ENCODE measurements around the gene AOAH.

Gene AOAH

GRCh38 chr7:36602511-36602910 is 121.8 kb downstream of the AOAH start:
- no peak for DNase-seq (ENCODE audit: low read depth in 2 of 2)

GRCh38 chr7:36601601-36602000 is 122.7 kb downstream of the AOAH start:
- DNase-seq (ENCODE audit: low read depth in 2 of 2) = no peak

- no peak for DNase-seq (ENCODE audit: low read depth in 2 of 2)
These were observed 123.3 kb downstream of the AOAH start for GRCh38 chr7:36600869-36601530.

DNA sequence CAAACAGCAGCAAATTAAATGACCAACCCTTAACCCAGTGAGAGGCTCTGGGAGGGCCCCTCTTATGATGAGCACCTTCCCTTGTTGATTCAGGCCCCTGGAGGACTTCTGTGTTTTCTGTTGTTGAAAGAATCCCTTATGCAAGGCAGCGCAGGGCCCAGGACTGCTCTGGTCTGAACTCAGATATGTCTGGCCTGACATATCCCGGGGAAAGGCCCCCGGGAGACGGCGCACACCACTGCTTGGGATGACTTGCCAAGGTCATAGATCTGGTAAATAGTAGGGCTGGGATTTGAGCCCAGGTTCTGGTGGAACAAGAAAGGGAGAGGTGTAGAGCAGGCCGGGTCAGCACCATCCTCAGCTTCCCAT is 124.0 kb downstream of the AOAH start:
- no peak for DNase-seq (ENCODE audit: low read depth in 2 of 2)

DNA sequence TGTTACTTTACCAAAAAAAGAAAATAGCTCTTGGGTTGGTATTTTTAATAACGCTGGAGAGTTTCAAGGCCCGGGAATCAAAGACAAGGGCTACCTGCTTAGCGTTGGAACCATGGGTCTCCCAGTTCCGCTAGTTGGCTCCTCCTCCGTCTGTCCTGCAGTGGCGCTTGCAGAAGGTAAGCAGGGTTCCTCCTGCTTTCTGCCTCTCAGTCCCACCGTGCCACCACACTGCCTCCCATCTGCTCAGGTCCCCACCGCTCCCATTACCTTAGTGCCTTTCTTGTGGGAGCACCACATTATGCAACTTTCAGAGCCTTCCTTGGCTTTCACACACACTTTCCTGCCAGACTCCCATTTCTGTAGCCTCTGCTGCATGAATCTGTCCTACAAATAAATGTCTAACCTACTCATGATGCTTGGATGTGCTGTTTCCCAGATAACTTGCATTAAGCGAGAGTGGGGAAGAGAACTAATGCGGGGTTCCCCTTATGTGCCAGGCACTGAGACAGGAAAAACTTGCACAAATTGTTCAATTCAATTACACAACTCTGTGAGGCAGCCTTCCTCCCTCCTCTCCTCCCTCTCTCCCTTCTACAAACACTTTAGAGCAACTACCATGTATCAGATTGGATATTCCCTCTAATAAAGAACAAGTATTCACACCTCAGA is 124.5 kb downstream of the AOAH start:
- DNase-seq (ENCODE audit: low read depth in 2 of 2) = no peak

GRCh38 chr7:36598054-36598674 is 126.1 kb downstream of the AOAH start:
- no peak for DNase-seq (ENCODE audit: low read depth in 2 of 2)

DNA sequence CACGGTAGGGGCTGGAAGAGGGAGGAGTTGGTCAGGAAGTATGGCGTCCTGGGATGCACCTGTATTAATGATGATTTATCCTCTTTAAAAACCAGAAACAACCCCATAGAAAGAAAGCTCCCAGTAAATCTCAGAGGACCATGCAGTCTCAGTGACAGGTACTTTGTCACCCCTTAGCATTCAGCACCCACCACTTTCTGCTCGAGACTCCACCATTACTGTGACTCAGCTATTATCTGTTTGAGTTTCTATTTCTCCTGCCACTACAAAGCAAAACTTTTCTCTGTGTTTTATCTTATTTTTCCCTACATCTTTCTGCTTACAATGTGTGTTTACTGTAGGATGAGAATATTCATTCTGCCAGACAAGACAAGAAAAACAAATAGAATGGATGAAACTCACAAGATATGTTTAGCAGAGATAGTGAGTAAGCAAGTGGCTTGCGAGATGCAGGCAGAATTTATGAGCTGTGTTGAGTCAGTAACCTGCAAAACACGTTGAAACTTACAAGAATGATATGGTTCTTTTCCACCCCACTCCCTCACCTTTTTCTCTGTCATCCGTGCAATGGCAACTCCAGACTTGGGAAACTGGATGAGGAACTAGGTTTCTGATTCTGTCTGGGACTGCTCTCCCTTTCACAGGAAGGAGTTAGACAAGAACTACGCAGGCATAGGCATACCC is 127.1 kb downstream of the AOAH start:
- DNase-seq (ENCODE audit: low read depth in 2 of 2) = no peak

DNA sequence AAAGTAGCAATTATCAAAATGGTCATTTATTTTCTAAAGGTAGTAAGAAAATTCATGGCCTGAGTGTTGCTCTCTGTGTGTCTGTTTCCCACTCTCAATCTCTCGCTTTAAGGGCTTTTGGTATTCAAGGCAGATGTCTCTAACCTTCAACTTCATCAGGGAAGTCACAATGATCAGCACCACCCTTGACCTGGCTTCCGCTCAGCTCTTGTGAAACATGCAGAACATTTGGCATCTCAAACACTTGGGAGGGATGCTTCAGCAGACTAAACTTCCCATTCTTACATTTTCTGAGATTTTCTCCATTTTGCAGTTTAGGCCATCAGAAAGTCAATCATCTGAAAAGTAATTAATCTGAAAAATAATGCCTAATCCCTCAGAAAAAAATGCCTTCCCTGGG is 129.8 kb downstream of the AOAH start:
- DNase-seq (ENCODE audit: low read depth in 2 of 2) = no peak

GRCh38 chr7:36591636-36592035 is 132.7 kb downstream of the AOAH start:
- no peak for DNase-seq (ENCODE audit: low read depth in 2 of 2)

- DNase-seq (ENCODE audit: low read depth in 2 of 2) = no peak
These were observed 134.9 kb downstream of the AOAH start for GRCh38 chr7:36589391-36589790.

DNA sequence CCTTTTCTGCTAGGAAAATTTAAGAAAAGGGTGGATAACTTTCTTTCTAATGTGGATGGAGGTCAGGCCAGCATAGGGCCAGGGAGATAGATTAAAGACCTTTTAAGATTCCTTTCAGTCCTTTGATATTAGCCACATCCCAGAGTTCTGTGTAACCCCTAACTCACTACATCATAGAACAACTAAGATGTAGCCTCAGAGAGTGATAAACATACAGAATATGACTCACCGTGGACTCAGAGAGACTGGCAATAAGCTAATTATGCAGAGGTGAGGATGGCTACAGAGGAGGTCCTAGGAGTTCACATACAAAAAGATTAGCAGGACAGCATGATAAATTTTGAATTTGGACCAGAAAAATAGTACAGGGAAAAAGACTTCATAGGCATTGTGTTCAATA is 141.0 kb downstream of the AOAH start:
- DNase-seq (ENCODE audit: low read depth in 2 of 2) = no peak

GRCh38 chr7:36575832-36576231 is 148.5 kb downstream of the AOAH start:
- DNase-seq (ENCODE audit: low read depth in 2 of 2) = no peak

DNA sequence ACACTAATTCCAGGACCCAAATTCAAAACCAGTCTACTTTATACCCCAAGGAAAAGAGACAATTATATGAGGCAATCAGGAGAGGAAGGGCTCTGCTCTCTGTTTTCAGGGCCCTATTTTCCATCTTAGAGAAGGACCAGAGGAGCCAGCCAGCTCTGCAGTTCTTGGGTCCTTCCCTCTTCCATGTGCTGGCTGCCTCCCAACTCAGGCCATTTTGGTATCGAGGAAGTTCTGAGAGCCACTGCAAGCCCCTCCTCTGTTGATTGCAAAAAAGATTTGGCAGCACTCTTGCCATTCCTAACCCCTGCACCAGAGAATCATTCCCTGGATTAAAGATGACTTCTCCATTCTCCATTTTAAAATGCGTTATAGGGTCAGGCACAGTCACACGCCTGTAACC is 151.2 kb downstream of the AOAH start:
- no peak for DNase-seq (ENCODE audit: low read depth in 2 of 2)

GRCh38 chr7:36571190-36571560 is 153.1 kb downstream of the AOAH start:
- DNase-seq (ENCODE audit: low read depth in 2 of 2) = no peak

- no peak for DNase-seq (ENCODE audit: low read depth in 2 of 2)
These were observed 153.6 kb downstream of the AOAH start for GRCh38 chr7:36570528-36571189.

DNA sequence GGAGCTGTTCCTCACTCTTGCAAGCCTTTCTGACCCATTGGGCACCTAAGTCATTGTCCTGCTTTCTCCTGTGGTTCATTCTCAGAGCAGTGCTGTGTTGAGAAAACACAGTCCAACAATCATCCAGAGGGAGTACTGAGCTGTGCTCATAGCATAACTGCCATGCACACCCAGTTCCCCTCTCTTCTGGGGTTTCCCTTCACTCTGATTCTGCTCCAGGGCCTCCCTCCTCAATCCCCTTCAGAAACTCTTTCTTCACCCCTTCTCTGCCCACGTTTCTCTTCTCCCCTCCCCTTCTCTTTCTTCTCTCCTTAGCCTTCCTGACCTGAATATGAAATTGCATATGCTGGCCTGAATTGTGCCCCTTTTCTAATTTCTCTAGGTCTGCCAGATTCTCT is 155.8 kb downstream of the AOAH start:
- DNase-seq (ENCODE audit: low read depth in 2 of 2) = no peak

GRCh38 chr7:36567699-36568451 is 156.4 kb downstream of the AOAH start:
- no peak for DNase-seq (ENCODE audit: low read depth in 2 of 2)

- DNase-seq (ENCODE audit: low read depth in 2 of 2) = no peak
These were observed 158.4 kb downstream of the AOAH start for GRCh38 chr7:36565792-36566356.

- DNase-seq (ENCODE audit: low read depth in 2 of 2) = no peak
These were observed 159.8 kb downstream of the AOAH start for GRCh38 chr7:36564489-36564888.

GRCh38 chr7:36563706-36564327 is 160.5 kb downstream of the AOAH start:
- DNase-seq (ENCODE audit: low read depth in 2 of 2) = no peak

DNA sequence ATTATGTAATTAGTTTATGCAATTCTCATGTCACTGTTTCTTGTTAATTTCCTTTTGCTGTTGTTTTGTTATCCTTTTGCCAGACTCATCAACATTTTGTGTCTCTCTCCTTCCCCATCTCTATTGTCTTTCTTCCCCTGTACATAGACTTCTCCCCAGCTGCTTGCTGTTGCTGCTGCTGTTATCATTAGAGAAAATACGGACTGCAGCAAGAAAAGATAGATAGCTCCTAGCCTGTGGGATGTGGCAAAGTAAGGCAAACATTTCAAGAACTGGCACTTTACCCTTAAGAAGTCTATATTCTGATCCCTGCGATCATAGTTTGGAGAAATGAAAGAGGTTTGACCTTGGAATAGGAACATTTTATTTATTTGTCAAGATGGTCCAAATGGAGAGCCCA is 162.2 kb downstream of the AOAH start:
- DNase-seq (ENCODE audit: low read depth in 2 of 2) = no peak

All from activated CD8-positive, alpha-beta memory T cell treated with anti-CD3 and anti-CD28 coated beads for 4 hours (primary cell).